Stomach (tissue), 9 donors: ENCODE results near the gene BIN1. TPM values are rescaled to one million over a fixed set of nuclear protein-coding genes. Genes with fewer than 3 reads are reported as not detected.

Source experiments
- DNase-seq, 2 donors: peaks; one replicate each; pipeline versions ENCODE4 v3.0.0 to v3.0.0-alpha.2; 2013 to 2019
- H3K27ac ChIP-seq, 5 donors: fragments of 200-600 bp in 4 of 5; sonication (generic) in 4 of 5; one replicate each; pipeline ENCODE4 v1.5.1; 2013 to 2019; ENCODE audit warnings: mild to moderate bottlenecking in 1 of 5, moderate library complexity in 1 of 5
- H3K27me3 ChIP-seq, 3 donors: fragments of 200-600 bp; sonication (generic); one replicate each; pipeline ENCODE4 v1.5.1; 2017 to 2019; ENCODE audit warnings: mixed run types in 1 of 3
- H3K36me3 ChIP-seq, 4 donors: fragments of 200-600 bp; sonication (generic); 1 replicate in 3 of 4; 2 replicates in 1 of 4; pipeline ENCODE4 v1.5.1; 2016 to 2019
- H3K4me1 ChIP-seq, 4 donors: fragments of 200-600 bp; sonication (generic); one replicate each; pipeline ENCODE4 v1.5.1; 2016 to 2019
- H3K4me3 ChIP-seq, 4 donors: fragments of 200-600 bp; sonication (generic) in 3 of 4; one replicate each; pipeline ENCODE4 v1.5.1; 2016 to 2019; ENCODE audit warnings: mild to moderate bottlenecking in 1 of 4
- H3K9me3 ChIP-seq, 4 donors: fragments of 200-600 bp; sonication (generic); one replicate each; pipeline ENCODE4 v1.5.1; 2016 to 2019
- EP300 ChIP-seq: sonication (generic); formaldehyde crosslinking; IDR thresholded peaks from one replicate; pipeline ENCODE4 v1.6.1; 2017; ENCODE audit warnings: antibody characterized with exemption
- POLR2A ChIP-seq, 4 donors: fragments of 450-650 bp; IDR thresholded peaks; one replicate each; pipeline ENCODE4 v1.6.1; 2016; ENCODE audit warnings: antibody characterized with exemption in 4 of 4, control low read depth in 2 of 4, mild to moderate bottlenecking in 1 of 4, moderate library complexity in 1 of 4
- POLR2AphosphoS5 ChIP-seq, 3 donors: sonication (generic); formaldehyde crosslinking; IDR thresholded peaks; one replicate each; pipeline ENCODE4 v1.6.1; 2016; ENCODE audit warnings: antibody characterized with exemption in 3 of 3
- WGBS, 5 donors: extraction: QIAGEN DNeasy Blood & Tissue Kit in 3 of 5; methylation state at CpG; one replicate each; pipeline versions ENCODE4 v1.1.5 to v1.1.7; 2013 to 2018; 5-methylcytosine and 5-hydroxymethylcytosine counted together
- intact Hi-C: fragments of 100-400 bp; cut with DNase I; formaldehyde crosslinking; loops from one replicate; pipeline ENCODE4 v1.15.1; 2023; ENCODE audit warnings: low total_unique reads
- polyA plus RNA-seq, 3 donors: library from polyadenylated mRNA; stranded (reverse); fragments of 200-250 nt; gene quantifications; one replicate each; pipeline ENCODE4 v1.2.3, GENCODE V29; 2013
- total RNA-seq, 5 donors: library from RNA; depleted of rRNA; stranded (reverse); fragments of >200 nt; gene quantifications; one replicate each; pipeline versions ENCODE4 v1.1.0 to v1.2.3, GENCODE V29; 2014 to 2016
- TF ChIP-seq, protein P1 (sequence below), 7 experiments: fragments of 450-650 bp in 4 of 7; fragments of 200-600 bp in 3 of 7; sonication (generic) in 3 of 7; IDR thresholded peaks; one replicate each; pipeline ENCODE4 v1.5.1; 2016 to 2019; ENCODE audit warnings: antibody characterized with exemption in 7 of 7, control low read depth in 2 of 7, mild to moderate bottlenecking in 1 of 7
- donor health status: healthy with polysubstance abuse.
- donor health status: Bipolar disorder and iron deficiency.
- donor health status: healthy.

The BIN1 gene
- total and polyA plus RNA-seq, 8 donors: 39.1 to 175 (median 47.8) TPM

DNA sequence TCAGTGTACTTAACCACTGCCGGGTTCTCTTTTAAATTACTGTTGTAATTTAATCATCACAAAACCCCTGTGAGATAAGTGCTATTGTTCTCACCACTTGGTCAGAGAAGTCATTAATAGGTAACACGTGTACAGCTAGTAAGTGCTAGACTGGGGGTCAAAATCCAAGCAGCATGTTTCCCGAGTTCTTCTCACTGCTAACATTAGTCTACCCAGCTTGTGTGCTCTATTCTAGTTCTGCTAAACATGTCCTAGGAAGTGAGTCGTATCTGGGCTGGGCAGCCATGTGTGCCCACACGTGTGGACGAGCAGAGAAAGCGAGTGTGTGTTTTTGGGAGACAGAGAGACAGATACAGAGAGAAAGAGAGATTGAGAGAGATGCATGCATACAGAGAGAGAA, 94.1 kb downstream of the BIN1 start:
- intact Hi-C loops: no loop called here
- peaks cover 0 to 14% (median 0%) of the 10 kb centered on the region in 4 donors for H3K4me1 ChIP-seq
- H3K36me3 ChIP-seq: no peaks in the 10 kb centered on the region
- peak in 1 of 2 donors; percentile 31 for DNase-seq
- H3K9me3 ChIP-seq: no peaks in the 10 kb centered on the region
- TF ChIP-seq POLR2A (IDR thresholded peaks at IDR 0.05) (no peak), POLR2AphosphoS5 (IDR thresholded peaks at IDR 0.05) (no peak), EP300 (no peak)
- TF ChIP-seq, protein P1, sequence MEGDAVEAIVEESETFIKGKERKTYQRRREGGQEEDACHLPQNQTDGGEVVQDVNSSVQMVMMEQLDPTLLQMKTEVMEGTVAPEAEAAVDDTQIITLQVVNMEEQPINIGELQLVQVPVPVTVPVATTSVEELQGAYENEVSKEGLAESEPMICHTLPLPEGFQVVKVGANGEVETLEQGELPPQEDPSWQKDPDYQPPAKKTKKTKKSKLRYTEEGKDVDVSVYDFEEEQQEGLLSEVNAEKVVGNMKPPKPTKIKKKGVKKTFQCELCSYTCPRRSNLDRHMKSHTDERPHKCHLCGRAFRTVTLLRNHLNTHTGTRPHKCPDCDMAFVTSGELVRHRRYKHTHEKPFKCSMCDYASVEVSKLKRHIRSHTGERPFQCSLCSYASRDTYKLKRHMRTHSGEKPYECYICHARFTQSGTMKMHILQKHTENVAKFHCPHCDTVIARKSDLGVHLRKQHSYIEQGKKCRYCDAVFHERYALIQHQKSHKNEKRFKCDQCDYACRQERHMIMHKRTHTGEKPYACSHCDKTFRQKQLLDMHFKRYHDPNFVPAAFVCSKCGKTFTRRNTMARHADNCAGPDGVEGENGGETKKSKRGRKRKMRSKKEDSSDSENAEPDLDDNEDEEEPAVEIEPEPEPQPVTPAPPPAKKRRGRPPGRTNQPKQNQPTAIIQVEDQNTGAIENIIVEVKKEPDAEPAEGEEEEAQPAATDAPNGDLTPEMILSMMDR (IDR thresholded peaks at IDR 0.05): no peak
- H3K27ac ChIP-seq: no peak overlapping the region
- WGBS, 5 donors: 32 to 55% (median 44%) methylated on average over 7 of the region's 7 CpGs
- H3K4me3 ChIP-seq: no peak overlapping the region
- peaks cover 0 to 30% (median 0%) of the 10 kb centered on the region in 3 donors for H3K27me3 ChIP-seq

DNA sequence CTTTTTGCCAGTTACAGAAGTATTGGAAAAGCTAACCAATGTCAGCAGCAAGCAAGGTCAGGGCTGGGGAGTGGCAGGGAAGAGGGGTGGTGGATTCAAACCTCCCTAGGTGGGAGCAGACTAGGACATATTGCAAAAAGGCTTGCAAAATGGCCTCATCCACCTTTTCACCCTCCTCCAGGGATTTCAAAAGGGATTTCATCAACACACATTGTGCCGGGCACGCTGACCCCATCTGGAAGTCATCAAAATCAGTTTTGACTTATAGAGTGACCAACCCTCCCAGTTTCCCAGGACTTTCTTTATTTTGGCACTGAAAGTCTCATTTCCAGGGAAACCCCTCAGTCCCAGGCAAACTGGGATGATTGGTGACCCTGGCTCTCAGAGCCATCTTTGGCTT, 94.7 kb downstream of the BIN1 start:
- Histone ChIP-seq H3K4me1 (peaks cover 0 to 14% (median 0%) of the 10 kb centered on the region in 4 donors), H3K4me3 (no peak overlapping the region), H3K27ac (no peak overlapping the region), H3K9me3 (no peaks in the 10 kb centered on the region), H3K36me3 (no peaks in the 10 kb centered on the region), H3K27me3 (peaks cover 0 to 30% (median 0%) of the 10 kb centered on the region in 3 donors)
- 64 to 74% (median 66%) methylated on average over 2 of the region's 2 CpGs for WGBS, 5 donors
- DNase-seq: no peak
- intact Hi-C loops: no loop called here
- TF ChIP-seq, protein P1 (IDR thresholded peaks at IDR 0.05): no peak
- TF ChIP-seq POLR2AphosphoS5 (IDR thresholded peaks at IDR 0.05) (no peak), EP300 (no peak), POLR2A (IDR thresholded peaks at IDR 0.05) (no peak)

DNA sequence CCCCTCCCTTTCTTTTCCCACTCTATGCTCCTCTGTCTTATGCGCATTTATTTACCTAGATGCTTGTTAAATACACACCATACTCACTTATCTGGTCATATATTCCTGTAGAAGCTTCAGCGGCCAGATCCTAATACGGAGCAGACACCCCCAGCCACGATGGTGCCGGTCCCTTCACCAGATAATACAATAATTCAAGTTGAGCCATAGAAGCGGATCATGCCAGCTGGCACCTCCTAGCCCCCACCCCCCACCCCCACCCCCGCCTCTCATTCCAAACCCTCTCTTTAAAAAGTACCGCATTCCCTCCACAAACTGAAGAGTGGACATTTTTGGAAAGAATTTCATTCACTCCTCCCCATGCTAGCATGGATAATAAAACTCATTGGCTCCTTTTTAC, 95.2 kb downstream of the BIN1 start:
- peaks cover 0 to 30% (median 0%) of the 10 kb centered on the region in 3 donors for H3K27me3 ChIP-seq
- no peak for DNase-seq
- TF ChIP-seq, protein P1 (IDR thresholded peaks at IDR 0.05): no peak
- TF ChIP-seq POLR2AphosphoS5 (IDR thresholded peaks at IDR 0.05): no peak
- TF ChIP-seq EP300: no peak
- no peak for TF ChIP-seq POLR2A (IDR thresholded peaks at IDR 0.05)
- no peaks in the 10 kb centered on the region for H3K9me3 ChIP-seq
- H3K36me3 ChIP-seq: no peaks in the 10 kb centered on the region
- peaks cover 0 to 14% (median 0%) of the 10 kb centered on the region in 4 donors for H3K4me1 ChIP-seq
- H3K27ac ChIP-seq: no peak overlapping the region
- H3K4me3 ChIP-seq: no peak overlapping the region
- 69 to 85% (median 81%) methylated on average over 8 of the region's 8 CpGs for WGBS, 5 donors
- intact Hi-C loops: no loop called here

DNA sequence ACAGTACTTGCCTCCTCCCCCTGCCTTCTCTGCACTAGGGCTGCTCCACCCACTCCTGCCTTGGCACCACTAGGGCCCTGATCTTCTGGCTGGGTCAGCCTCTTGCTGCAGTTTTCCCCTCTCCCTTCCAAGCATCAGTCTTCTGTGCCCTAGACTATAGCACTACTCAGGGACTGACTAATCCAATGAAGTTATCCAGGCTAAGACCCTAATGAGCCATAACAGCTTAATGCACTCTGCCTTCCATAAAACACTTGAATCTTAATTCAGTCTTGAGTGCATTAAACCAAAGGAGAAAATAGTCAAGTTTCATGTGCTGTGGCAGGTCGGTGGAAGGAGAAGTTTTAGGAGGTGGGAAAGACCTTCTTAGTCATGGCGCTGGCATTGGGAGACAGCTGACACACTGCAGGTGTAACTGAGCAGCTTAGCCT, 95.7 kb downstream of the BIN1 start:
- peak in 1 of 2 donors; percentile 56 for DNase-seq
- intact Hi-C loops: no loop called here
- no peak overlapping the region for H3K4me3 ChIP-seq
- H3K4me1 ChIP-seq: peaks cover 0 to 14% (median 0%) of the 10 kb centered on the region in 4 donors
- H3K9me3 ChIP-seq: no peaks in the 10 kb centered on the region
- TF ChIP-seq POLR2A (IDR thresholded peaks at IDR 0.05) (no peak), POLR2AphosphoS5 (IDR thresholded peaks at IDR 0.05) (no peak), EP300 (no peak)
- TF ChIP-seq, protein P1 (IDR thresholded peaks at IDR 0.05): no peak
- H3K27ac ChIP-seq: no peak overlapping the region
- 72 to 82% (median 80%) methylated on average over 2 of the region's 2 CpGs for WGBS, 5 donors
- peaks cover 0 to 27% (median 0%) of the 10 kb centered on the region in 3 donors for H3K27me3 ChIP-seq
- no peaks in the 10 kb centered on the region for H3K36me3 ChIP-seq
